GM12875 (cell line): ENCODE results near the gene LIF.

ENCODE experiments used
- H3K4me3 ChIP-seq: one replicate; pipeline ENCODE4 v1.5.1; 2011; ENCODE audit warnings: low read depth, low read length, control low read depth
- TF ChIP-seq, protein P1 (sequence below): IDR thresholded peaks from 2 replicates; pipeline ENCODE4 v1.5.1; 2011; ENCODE audit warnings: low read depth, mild to moderate bottlenecking, control low read depth, inconsistent platforms, low read length, moderate library complexity, borderline replicate concordance; ENCODE audit not compliant: insufficient read depth

Gene LIF

DNA sequence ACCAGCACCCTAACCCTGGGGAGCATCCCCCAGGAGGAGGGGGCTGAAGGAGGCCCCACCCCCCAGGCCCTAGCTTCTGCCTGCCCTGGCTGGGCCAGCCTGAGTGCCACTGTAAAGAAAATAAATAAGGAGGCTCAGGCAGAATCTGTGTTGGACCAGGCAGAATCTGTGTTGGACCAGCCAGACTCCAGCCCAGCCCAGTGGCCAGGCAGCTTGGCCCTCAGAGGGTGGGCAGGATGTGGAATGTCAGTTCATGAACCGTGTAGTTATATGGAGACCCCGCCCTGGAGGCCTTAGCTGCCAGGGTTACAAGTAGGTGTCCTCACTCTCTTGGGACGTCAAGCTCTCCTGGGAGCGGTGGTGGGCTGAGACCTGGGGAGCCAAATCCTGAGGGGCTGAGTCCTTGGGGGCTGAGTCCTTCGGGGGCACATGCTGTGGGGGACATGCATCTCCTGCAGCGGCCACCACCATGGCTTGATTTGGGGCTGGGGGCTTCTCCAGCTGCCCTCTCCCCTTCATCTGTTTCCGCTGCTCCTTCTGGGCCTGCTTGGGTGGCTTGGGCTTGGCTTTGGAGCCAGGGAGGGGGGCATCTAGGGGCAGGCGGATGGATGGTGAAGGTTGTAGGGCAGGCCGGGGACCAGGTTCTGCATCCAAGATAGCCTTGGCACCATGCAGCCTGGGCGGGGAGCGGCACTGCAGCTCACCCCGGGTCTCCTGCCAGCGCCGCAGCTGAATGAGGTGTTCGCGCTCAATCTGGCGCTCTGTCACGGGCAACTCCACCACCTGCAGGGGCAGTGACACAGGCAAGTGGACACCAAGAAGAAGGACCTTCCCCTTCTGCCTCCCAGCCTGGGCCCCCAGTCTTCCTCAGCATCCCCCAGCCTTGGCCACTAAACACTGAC, 45.8 kb upstream of the LIF start:
- TF ChIP-seq, protein P1, sequence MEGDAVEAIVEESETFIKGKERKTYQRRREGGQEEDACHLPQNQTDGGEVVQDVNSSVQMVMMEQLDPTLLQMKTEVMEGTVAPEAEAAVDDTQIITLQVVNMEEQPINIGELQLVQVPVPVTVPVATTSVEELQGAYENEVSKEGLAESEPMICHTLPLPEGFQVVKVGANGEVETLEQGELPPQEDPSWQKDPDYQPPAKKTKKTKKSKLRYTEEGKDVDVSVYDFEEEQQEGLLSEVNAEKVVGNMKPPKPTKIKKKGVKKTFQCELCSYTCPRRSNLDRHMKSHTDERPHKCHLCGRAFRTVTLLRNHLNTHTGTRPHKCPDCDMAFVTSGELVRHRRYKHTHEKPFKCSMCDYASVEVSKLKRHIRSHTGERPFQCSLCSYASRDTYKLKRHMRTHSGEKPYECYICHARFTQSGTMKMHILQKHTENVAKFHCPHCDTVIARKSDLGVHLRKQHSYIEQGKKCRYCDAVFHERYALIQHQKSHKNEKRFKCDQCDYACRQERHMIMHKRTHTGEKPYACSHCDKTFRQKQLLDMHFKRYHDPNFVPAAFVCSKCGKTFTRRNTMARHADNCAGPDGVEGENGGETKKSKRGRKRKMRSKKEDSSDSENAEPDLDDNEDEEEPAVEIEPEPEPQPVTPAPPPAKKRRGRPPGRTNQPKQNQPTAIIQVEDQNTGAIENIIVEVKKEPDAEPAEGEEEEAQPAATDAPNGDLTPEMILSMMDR: no peak
- H3K4me3 ChIP-seq: no peak overlapping the region

DNA sequence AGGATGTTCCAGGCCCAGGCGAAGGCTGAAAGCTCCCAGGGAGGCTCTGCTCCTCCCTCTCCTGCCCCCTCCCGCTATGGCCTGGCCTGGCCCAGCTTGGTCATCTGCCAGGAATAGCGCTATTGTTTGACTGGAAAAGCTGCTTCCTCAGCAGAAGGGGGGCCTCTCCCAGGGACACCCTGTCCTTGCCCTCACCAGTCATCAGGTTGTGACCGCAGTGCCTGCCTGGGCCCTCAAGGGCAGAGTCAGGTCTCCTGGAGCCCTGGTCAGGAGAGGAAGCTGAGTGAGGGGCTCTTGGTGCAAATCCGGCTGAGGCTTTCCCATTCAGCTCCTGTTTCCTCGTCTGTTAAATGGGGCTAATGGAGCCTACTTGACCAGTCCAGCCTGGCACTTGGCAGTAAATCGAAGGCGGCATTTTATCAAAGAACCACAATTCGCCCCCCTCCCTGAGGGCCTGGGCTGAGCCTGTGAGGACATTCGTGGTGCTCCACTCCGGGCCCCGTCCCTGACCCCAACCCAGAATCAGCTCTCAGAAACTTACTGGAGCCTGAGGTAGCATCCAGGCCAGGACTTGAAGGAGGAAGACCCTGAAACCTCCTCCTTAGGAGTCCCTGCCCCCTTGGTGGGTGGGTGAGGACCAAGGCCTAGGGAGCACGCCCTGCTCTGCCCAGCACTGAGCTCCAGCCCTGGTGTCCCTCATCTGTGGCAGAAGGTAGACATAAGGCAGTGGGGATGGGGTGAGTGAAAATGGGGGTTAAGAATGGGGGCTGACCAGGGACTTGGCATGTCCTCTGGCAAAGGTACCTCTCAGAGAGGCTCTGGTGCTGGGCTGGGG, 44.7 kb upstream of the LIF start:
- TF ChIP-seq, protein P1: no peak

DNA sequence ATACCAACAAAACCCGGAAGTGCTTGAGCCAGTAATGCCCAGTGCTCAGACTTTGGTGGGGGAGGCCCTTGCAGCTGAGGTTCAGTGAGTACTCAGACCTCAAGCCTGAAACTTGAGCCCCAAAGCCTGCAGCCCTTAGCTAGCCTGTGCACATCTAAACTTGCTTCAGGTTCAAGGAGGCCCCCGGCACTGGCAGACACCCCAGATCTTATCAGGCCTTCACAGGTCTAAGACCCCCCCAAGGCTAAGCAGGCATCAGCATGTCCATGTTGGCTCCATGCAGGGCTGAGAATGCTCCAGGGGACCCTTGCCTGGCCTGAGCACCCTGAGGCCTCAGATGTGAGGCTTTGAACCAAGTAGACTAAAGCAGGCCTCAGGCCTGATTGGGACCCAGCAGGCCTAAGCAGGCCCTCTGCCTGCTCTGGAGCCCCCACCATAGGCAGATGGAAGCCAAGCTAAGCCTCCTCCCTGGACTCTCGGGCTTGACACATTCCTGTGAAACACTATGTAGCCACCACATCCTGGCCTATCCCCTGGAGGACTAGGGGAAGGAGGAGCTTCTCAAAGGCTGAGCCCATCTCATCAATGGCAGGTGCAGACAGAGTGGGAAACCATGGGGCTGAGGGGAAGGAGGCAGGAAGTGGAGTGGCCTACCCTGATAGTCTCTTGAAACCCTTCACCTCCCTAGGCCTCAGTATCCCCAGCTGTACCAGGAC, 43.9 kb upstream of the LIF start:
- no peak overlapping the region for H3K4me3 ChIP-seq
- TF ChIP-seq, protein P1: no peak

More for the DNA sequence above, 44.7 kb upstream of the LIF start:
- no peak overlapping the region for H3K4me3 ChIP-seq

DNA sequence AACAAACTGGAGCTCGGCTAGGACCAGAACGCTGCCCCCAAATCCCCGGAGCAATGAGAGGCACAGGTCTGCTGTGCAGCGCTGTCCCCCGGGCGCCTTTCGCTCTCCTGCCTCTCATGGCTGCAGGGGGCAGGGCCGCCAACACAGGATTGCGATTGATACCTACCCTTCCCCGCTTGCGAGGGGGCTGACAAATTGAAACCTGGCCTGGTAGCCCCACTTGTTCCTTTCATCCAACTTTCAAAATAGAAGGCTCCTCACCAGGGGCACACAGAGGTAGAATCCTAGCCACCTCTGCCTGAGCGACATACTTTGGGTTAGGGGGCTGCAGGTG, 43.4 kb upstream of the LIF start:
- H3K4me3 ChIP-seq: peak overlapping the region; percentile 74
- TF ChIP-seq, protein P1: no peak

DNA sequence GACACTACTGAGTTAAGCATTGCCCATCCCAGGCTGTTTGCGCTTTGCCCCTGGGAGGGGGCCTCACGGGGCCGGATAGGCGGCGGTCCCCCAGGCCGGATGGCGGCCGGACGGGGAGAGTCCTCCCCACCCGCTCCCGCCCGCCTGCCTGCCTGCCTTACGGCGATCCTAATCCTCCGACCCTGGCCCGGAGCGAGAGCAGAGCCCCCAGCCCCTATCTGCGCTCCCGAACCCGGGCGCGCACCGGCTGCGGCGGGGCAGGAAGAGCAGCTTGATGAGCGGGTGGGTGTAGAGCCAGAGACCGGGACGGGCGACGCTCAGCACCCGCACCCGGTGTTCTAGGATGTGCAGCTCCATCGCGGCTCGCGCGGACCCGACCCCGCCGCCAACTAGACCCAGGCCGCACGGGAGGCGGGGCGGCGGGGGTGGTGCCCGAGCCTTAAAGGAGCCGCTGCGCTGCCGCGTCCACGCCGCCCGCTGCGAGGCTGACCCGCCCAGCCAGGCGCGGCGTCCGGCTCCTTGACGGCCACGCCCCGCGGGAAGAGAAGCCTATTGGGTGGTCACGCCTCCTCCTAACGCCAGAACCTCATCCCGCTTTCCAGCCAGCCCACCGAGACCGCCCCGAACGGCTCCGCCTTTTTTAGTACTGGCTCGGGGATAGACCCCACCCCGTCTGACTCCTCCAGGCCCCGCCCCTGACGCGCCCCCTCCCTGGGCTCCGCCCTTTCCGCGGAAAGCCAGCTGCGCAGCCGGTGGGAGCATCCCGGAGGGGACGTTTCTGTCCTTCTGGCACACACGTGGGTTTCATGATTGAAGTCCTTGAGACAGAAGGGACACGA, 42.8 kb upstream of the LIF start, which contains the start of gene CASTOR1:
TSS of gene CASTOR1 (minus strand) at position 365 of the 839 bp plus-strand sequence. CDS start at position 357, 8 bp downstream.
- TF ChIP-seq, protein P1: no peak
- H3K4me3 ChIP-seq: peak within 1 kb of the TSS; percentile 74
